H9 (cell line): Measurements from ENCODE around the gene PHLDB1. TPM values are rescaled to one million over a fixed set of nuclear protein-coding genes. Genes with fewer than 3 reads are reported as not detected.

Source experiments
- DNase-seq: peaks from one replicate; pipeline ENCODE4 v3.0.0-alpha.2; 2017
- H2AFZ ChIP-seq: one replicate; pipeline ENCODE4 v1.6.1; 2013; ENCODE audit warnings: mild to moderate bottlenecking, low read length, control low read depth, moderate library complexity
- H2AK5ac ChIP-seq: 2 replicates; pipeline ENCODE4 v1.6.1; 2013; ENCODE audit warnings: low read length, control low read depth, mixed read lengths; ENCODE audit not compliant: insufficient read length
- H2BK120ac ChIP-seq: one replicate; pipeline ENCODE4 v1.6.1; 2013; ENCODE audit warnings: low read depth, mild to moderate bottlenecking, low read length, control low read depth, inconsistent platforms; ENCODE audit not compliant: poor library complexity, severe bottlenecking
- H2BK12ac ChIP-seq: 2 replicates; pipeline ENCODE4 v1.6.1; 2013; ENCODE audit warnings: low read length, control low read depth, mixed read lengths, low read depth; ENCODE audit not compliant: insufficient read length
- H2BK15ac ChIP-seq: 2 replicates; pipeline ENCODE4 v1.6.1; 2013; ENCODE audit warnings: low read depth, low read length, control low read depth
- H2BK20ac ChIP-seq: one replicate; pipeline ENCODE4 v1.6.1; 2013; ENCODE audit warnings: low read depth, mild to moderate bottlenecking, low read length, control low read depth, inconsistent platforms; ENCODE audit not compliant: poor library complexity, severe bottlenecking
- H2BK5ac ChIP-seq: 2 replicates; pipeline ENCODE4 v1.6.1; 2013; ENCODE audit warnings: low read length, control low read depth, mixed read lengths; ENCODE audit not compliant: insufficient read length
- H3K14ac ChIP-seq: 2 replicates; pipeline ENCODE4 v1.6.1; 2013; ENCODE audit warnings: low read length, control low read depth; ENCODE audit not compliant: insufficient read depth
- H3K18ac ChIP-seq: 2 replicates; pipeline ENCODE4 v1.6.1; 2013; ENCODE audit warnings: low read depth, mild to moderate bottlenecking, mixed read lengths, low read length, control low read depth; ENCODE audit not compliant: insufficient read length
- H3K23ac ChIP-seq: 2 replicates; pipeline ENCODE4 v1.6.1; 2013; ENCODE audit warnings: low read length, control low read depth, mixed read lengths, low read depth; ENCODE audit not compliant: insufficient read length
- H3K23me2 ChIP-seq: 2 replicates; pipeline ENCODE4 v1.6.1; 2013; ENCODE audit warnings: low read depth, mild to moderate bottlenecking, mixed read lengths, low read length, control low read depth; ENCODE audit not compliant: insufficient read length, poor library complexity, severe bottlenecking
- H3K27ac ChIP-seq: 2 replicates; pipeline ENCODE4 v1.5.1; 2013; ENCODE audit warnings: low read length, control low read depth, mixed read lengths, low read depth; ENCODE audit not compliant: insufficient read length
- H3K27me3 ChIP-seq: 2 replicates; pipeline ENCODE4 v1.6.1; 2013; ENCODE audit warnings: low read length, control low read depth, inconsistent platforms; ENCODE audit not compliant: insufficient read depth
- H3K4ac ChIP-seq: 2 replicates; pipeline ENCODE4 v1.6.1; 2013; ENCODE audit warnings: low read depth, mild to moderate bottlenecking, control low read depth, inconsistent platforms, low read length, moderate library complexity
- H3K4me1 ChIP-seq: 2 replicates; pipeline ENCODE4 v1.6.1; 2013; ENCODE audit warnings: low read length, control low read depth, inconsistent platforms; ENCODE audit not compliant: insufficient read depth
- H3K4me2 ChIP-seq: 2 replicates; pipeline ENCODE4 v1.6.1; 2013; ENCODE audit warnings: low read length, control low read depth, mixed read lengths; ENCODE audit not compliant: insufficient read length, insufficient read depth
- H3K56ac ChIP-seq: 2 replicates; pipeline ENCODE4 v1.6.1; 2013; ENCODE audit warnings: low read depth, mild to moderate bottlenecking, mixed read lengths, low read length, control low read depth; ENCODE audit not compliant: insufficient read length
- H3K79me1 ChIP-seq: 2 replicates; pipeline ENCODE4 v1.6.1; 2013; ENCODE audit warnings: low read depth, mild to moderate bottlenecking, moderate library complexity, low read length, control low read depth, inconsistent platforms; ENCODE audit not compliant: insufficient read depth, poor library complexity, severe bottlenecking
- H3K79me2 ChIP-seq: 2 replicates; pipeline ENCODE4 v1.6.1; 2013; ENCODE audit warnings: low read length, control low read depth, inconsistent platforms; ENCODE audit not compliant: insufficient read depth
- H3K9ac ChIP-seq: 2 replicates; pipeline ENCODE4 v1.6.1; 2013; ENCODE audit warnings: low read length, control low read depth, mixed read lengths; ENCODE audit not compliant: insufficient read length; ENCODE audit errors: extremely low read depth
- H3K9me3 ChIP-seq: one replicate; pipeline ENCODE4 v1.6.1; 2013; ENCODE audit warnings: low read depth, low read length, inconsistent platforms; ENCODE audit not compliant: control insufficient read depth
- H3T11ph ChIP-seq: one replicate; pipeline ENCODE4 v1.6.1; 2013; ENCODE audit warnings: mild to moderate bottlenecking, low read length, control low read depth, inconsistent platforms
- H4K20me1 ChIP-seq: one replicate; pipeline ENCODE4 v1.6.1; 2013; ENCODE audit not compliant: control insufficient read depth, insufficient read length, insufficient read depth
- H4K5ac ChIP-seq: 2 replicates; pipeline ENCODE4 v1.6.1; 2013; ENCODE audit warnings: low read depth, mild to moderate bottlenecking, mixed read lengths, low read length, control low read depth; ENCODE audit not compliant: insufficient read length
- H4K8ac ChIP-seq: replicated peaks from 2 replicates; pipeline ENCODE4 v1.6.1; 2013; ENCODE audit warnings: low read length, control low read depth, mixed read lengths, low read depth; ENCODE audit not compliant: insufficient read length
- H4K91ac ChIP-seq: 2 replicates; pipeline ENCODE4 v1.6.1; 2013; ENCODE audit warnings: low read depth, mild to moderate bottlenecking, moderate library complexity, mixed read lengths, low read length, control low read depth; ENCODE audit not compliant: insufficient read length
- H3K27ac Mint-ChIP-seq, 3 experiments: 2 replicates in 2 of 3; 3 replicates in 1 of 3; pipeline ENCODE4 v1.8.0; 2020 to 2021; ENCODE audit warnings: mixed read lengths in 3 of 3, mild to moderate bottlenecking in 1 of 3, moderate library complexity in 1 of 3
- H3K27me3 Mint-ChIP-seq: 2 replicates; pipeline ENCODE4 v1.8.0; 2021; ENCODE audit warnings: low read depth, mild to moderate bottlenecking, moderate library complexity, mixed read lengths
- H3K36me3 Mint-ChIP-seq, 3 experiments: 2 replicates in 2 of 3; 3 replicates in 1 of 3; pipeline ENCODE4 v1.8.0; 2020 to 2021; ENCODE audit warnings: low read depth in 3 of 3, mixed read lengths in 3 of 3; ENCODE audit not compliant: insufficient read depth in 1 of 3
- H3K4me1 Mint-ChIP-seq, 2 experiments: 2 replicates each; pipeline ENCODE4 v1.8.0; 2020; ENCODE audit warnings: mixed read lengths in 2 of 2
- H3K4me3 Mint-ChIP-seq, 2 experiments: 2 replicates in 1 of 2; 3 replicates in 1 of 2; pipeline ENCODE4 v1.8.0; 2020 to 2021; ENCODE audit warnings: mild to moderate bottlenecking in 2 of 2, mixed read lengths in 2 of 2, moderate library complexity in 1 of 2
- H3K9me3 Mint-ChIP-seq, 2 experiments: 2 replicates in 1 of 2; 3 replicates in 1 of 2; pipeline ENCODE4 v1.8.0; 2020; ENCODE audit warnings: mild to moderate bottlenecking in 2 of 2, mixed read lengths in 2 of 2, moderate library complexity in 1 of 2
- WGBS: extraction: QIAGEN DNeasy Blood & Tissue Kit; methylation state at CpG from one replicate; pipeline ENCODE4 v1.1.7; 2013; ENCODE audit warnings: missing lambda C conversion rate, low lambda C conversion rate, mixed read lengths; ENCODE audit not compliant: insufficient read length; ENCODE audit errors: extremely low coverage; 5-methylcytosine and 5-hydroxymethylcytosine counted together
- total RNA-seq: library from RNA; stranded (reverse); gene quantifications from 2 replicates; pipeline ENCODE4 v1.2.1, GENCODE V29; 2021
- TF ChIP-seq, protein P1 (sequence below): fragments of 200-600 bp; sonication (generic); conservative IDR thresholded peaks from 3 replicates; pipeline ENCODE4 v1.8.0; 2021; ENCODE audit warnings: antibody characterized with exemption, mild to moderate bottlenecking

The PHLDB1 gene
- total RNA-seq, 1 experiment from 2014 or later, result 56.0 TPM

DNA sequence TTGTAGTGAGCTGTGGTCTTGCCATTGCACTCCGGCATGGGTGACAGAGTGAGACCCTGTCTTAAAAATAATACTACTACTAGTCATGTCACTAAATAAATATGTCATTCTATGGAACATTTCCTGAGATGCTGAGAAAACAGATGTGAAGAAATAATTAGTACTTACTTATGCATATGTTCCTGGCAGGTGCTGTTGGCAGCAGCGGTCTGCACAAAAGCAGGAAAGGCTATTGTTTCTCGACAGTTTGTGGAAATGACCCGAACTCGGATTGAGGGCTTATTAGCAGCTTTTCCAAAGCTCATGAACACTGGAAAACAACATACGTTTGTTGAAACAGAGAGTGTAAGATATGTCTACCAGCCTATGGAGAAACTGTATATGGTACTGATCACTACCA lies 26.4 kb upstream of the PHLDB1 start:
- Mint-ChIP-seq H3K27ac (peak overlapping the region in 2 of 3 experiments; percentile 44 to 52; a peak in 2 of 7 replicates), H3K36me3 (peaks cover 26 to 44% (median 34%) of the 10 kb centered on the region in 3 experiments; a peak in 6 of 7 replicates), H3K9me3 (no peaks in the 10 kb centered on the region), H3K27me3 (no peaks in the 10 kb centered on the region), H3K4me1 (peaks cover 0 to under 1% of the 10 kb centered on the region in 2 experiments; a peak in 1 of 4 replicates), H3K4me3 (no peak overlapping the region)
- no peak overlapping the region for H3K4ac ChIP-seq
- H4K5ac ChIP-seq, result no peak overlapping the region
- H2BK12ac ChIP-seq, result no peak overlapping the region
- H3T11ph ChIP-seq, result no peak overlapping the region
- no peaks in the 10 kb centered on the region for H3K27me3 ChIP-seq
- H3K14ac ChIP-seq, result no peak overlapping the region
- H2BK20ac ChIP-seq, result no peak overlapping the region
- H3K18ac ChIP-seq, result no peak overlapping the region
- no peaks in the 10 kb centered on the region for H3K9me3 ChIP-seq
- H2AK5ac ChIP-seq, result no peak overlapping the region
- no peak overlapping the region for H2BK120ac ChIP-seq
- no peak overlapping the region for H2AFZ ChIP-seq
- H3K23ac ChIP-seq, result no peak overlapping the region
- H3K27ac ChIP-seq, result no peak overlapping the region
- H4K20me1 ChIP-seq, result no peaks in the 10 kb centered on the region
- H3K4me2 ChIP-seq, result no peak overlapping the region
- H3K79me1 ChIP-seq, result no peaks in the 10 kb centered on the region
- no peak overlapping the region for H3K56ac ChIP-seq
- H4K91ac ChIP-seq, result no peak overlapping the region
- no peak overlapping the region for H2BK5ac ChIP-seq
- no CpG with 5 or more reads among the region's 6 CpGs for WGBS
- TF ChIP-seq, protein P1, sequence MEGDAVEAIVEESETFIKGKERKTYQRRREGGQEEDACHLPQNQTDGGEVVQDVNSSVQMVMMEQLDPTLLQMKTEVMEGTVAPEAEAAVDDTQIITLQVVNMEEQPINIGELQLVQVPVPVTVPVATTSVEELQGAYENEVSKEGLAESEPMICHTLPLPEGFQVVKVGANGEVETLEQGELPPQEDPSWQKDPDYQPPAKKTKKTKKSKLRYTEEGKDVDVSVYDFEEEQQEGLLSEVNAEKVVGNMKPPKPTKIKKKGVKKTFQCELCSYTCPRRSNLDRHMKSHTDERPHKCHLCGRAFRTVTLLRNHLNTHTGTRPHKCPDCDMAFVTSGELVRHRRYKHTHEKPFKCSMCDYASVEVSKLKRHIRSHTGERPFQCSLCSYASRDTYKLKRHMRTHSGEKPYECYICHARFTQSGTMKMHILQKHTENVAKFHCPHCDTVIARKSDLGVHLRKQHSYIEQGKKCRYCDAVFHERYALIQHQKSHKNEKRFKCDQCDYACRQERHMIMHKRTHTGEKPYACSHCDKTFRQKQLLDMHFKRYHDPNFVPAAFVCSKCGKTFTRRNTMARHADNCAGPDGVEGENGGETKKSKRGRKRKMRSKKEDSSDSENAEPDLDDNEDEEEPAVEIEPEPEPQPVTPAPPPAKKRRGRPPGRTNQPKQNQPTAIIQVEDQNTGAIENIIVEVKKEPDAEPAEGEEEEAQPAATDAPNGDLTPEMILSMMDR, result no peak
- H2BK15ac ChIP-seq, result no peak overlapping the region
- H3K23me2 ChIP-seq, result no peaks in the 10 kb centered on the region
- no peak overlapping the region for H3K9ac ChIP-seq
- no peak overlapping the region for H4K8ac ChIP-seq
- no peaks in the 10 kb centered on the region; the same call in 1 of the 2 replicates for H3K79me2 ChIP-seq
- no peak for DNase-seq
- H3K4me1 ChIP-seq, result no peaks in the 10 kb centered on the region
